ENCODE measurements around the gene STAG1. TPM values are rescaled to one million over a fixed set of nuclear protein-coding genes. Genes with fewer than 3 reads are reported as not detected.

STAG1 gene
- total and polyA plus RNA-seq, 12 donors: 7.5 to 39.8 (median 24.6) TPM

- 89 to 96% (median 94%) methylated on average over 3 of the region's 3 CpGs for WGBS, 4 donors
- no peak overlapping the region for H3K27ac ChIP-seq
- intact Hi-C loops (cut with DNase I): no loop called here
Measured at GRCh38 chr3:136698361-136698760, 53.8 kb downstream of the STAG1 start.

GRCh38 chr3:136696797-136697196 lies 55.4 kb downstream of the STAG1 start:
- Histone ChIP-seq H3K36me3 (replicated peaks in 1 of 2) (no peaks in the 10 kb centered on the region), H3K27me3 (no peaks in the 10 kb centered on the region), H3K4me1 (replicated peaks in 1 of 2) (peaks cover 6 to 26% of the 10 kb centered on the region in 2 donors), H3K9me3 (replicated peaks in 1 of 3) (no peaks in the 10 kb centered on the region), H3K4me3 (no peak overlapping the region), H3K27ac (no peak overlapping the region)
- TF ChIP-seq CTCF (IDR thresholded peaks at IDR 0.05) (no peak), POLR2A (IDR thresholded peaks at IDR 0.05) (no peak)
- intact Hi-C loops (cut with DNase I): no loop called here
- 94 to 98% (median 94%) methylated on average over 6 of the region's 6 CpGs for WGBS, 4 donors
- no peak for DNase-seq

More at GRCh38 chr3:136698361-136698760, 53.8 kb downstream of the STAG1 start:
- no peak for DNase-seq
- TF ChIP-seq CTCF (IDR thresholded peaks at IDR 0.05) (no peak), POLR2A (IDR thresholded peaks at IDR 0.05) (no peak)
- Histone ChIP-seq H3K36me3 (replicated peaks in 1 of 2) (no peaks in the 10 kb centered on the region), H3K27me3 (no peaks in the 10 kb centered on the region), H3K9me3 (replicated peaks in 1 of 3) (no peaks in the 10 kb centered on the region), H3K4me1 (replicated peaks in 1 of 2) (peaks cover 6 to 26% of the 10 kb centered on the region in 2 donors), H3K4me3 (no peak overlapping the region)

DNA sequence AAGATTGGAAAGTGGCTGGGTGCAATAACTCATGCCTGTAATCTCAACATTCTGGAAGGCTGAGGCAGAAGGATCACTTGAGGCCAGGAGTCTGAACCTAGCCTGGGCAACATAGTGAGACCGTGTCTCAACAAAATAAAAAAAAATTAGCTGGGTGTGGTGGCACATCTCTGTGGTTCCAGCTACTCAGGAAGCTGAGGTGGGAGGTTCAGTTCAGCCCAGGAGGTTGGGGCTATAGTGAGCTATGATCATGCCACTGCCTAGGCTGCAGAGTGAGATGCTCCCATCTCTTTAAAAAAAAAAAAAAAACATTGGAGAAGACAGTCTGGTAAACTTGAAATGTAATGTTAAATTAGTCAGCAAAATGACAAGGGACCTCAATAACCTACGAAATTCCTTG lies 57.9 kb downstream of the STAG1 start:
- peaks cover 6 to 20% of the 10 kb centered on the region in 2 donors for H3K4me1 ChIP-seq (replicated peaks in 1 of 2)
- H3K4me3 ChIP-seq: no peak overlapping the region
- no peaks in the 10 kb centered on the region for H3K9me3 ChIP-seq (replicated peaks in 1 of 3)
- intact Hi-C loops (cut with DNase I): no loop called here
- no peak overlapping the region for H3K27ac ChIP-seq
- 53 to 65% (median 59%) methylated on average over 2 of the region's 2 CpGs for WGBS, 4 donors
- H3K36me3 ChIP-seq (replicated peaks in 1 of 2): no peaks in the 10 kb centered on the region
- DNase-seq: no peak
- no peaks in the 10 kb centered on the region for H3K27me3 ChIP-seq
- no peak for TF ChIP-seq POLR2A (IDR thresholded peaks at IDR 0.05)
- TF ChIP-seq CTCF (IDR thresholded peaks at IDR 0.05): no peak

DNA sequence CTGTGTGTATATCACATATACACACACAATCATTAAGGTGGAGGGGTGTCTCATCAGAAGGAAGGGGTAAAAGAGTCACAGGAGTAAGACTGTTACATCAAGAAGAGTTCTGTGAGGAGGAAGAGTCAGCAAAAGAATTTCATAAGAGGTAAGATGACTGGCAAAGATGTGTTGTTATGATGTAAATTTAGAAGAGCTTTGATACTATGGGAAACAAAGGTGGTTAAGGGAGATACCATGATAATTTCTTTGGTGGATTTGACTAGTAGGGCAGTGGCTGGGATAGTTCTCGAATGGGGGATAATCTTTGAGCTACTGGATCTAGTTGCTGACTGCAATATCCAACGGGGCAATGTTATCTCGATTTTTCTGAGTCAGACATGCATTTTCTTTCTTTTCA lies 61.6 kb downstream of the STAG1 start:
- DNase-seq: no peak
- intact Hi-C loops (cut with DNase I): no loop called here
- Histone ChIP-seq H3K27me3 (no peaks in the 10 kb centered on the region), H3K36me3 (replicated peaks in 1 of 2) (no peaks in the 10 kb centered on the region), H3K4me3 (no peak overlapping the region), H3K4me1 (replicated peaks in 1 of 2) (peaks cover 6 to 27% of the 10 kb centered on the region in 2 donors), H3K9me3 (replicated peaks in 1 of 3) (no peaks in the 10 kb centered on the region), H3K27ac (no peak overlapping the region)
- TF ChIP-seq POLR2A (IDR thresholded peaks at IDR 0.05): no peak
- TF ChIP-seq CTCF (IDR thresholded peaks at IDR 0.05): no peak
- 90 to 97% (median 94%) methylated on average over 3 of the region's 3 CpGs for WGBS, 4 donors
